HPDE6-E6E7 (cell line): Measurements from ENCODE around the gene FAM163B.
"Not testable (repeated sequence)": the region's sequence is repeated elsewhere in the genome, so short reads cannot be mapped to it uniquely, and the experiment has no call there.

Experiments used
- DNase-seq: peaks from one replicate; pipeline ENCODE4 v3.0.0; 2011; ENCODE audit warnings: missing footprints; ENCODE audit errors: extremely low spot score

The FAM163B gene

DNA sequence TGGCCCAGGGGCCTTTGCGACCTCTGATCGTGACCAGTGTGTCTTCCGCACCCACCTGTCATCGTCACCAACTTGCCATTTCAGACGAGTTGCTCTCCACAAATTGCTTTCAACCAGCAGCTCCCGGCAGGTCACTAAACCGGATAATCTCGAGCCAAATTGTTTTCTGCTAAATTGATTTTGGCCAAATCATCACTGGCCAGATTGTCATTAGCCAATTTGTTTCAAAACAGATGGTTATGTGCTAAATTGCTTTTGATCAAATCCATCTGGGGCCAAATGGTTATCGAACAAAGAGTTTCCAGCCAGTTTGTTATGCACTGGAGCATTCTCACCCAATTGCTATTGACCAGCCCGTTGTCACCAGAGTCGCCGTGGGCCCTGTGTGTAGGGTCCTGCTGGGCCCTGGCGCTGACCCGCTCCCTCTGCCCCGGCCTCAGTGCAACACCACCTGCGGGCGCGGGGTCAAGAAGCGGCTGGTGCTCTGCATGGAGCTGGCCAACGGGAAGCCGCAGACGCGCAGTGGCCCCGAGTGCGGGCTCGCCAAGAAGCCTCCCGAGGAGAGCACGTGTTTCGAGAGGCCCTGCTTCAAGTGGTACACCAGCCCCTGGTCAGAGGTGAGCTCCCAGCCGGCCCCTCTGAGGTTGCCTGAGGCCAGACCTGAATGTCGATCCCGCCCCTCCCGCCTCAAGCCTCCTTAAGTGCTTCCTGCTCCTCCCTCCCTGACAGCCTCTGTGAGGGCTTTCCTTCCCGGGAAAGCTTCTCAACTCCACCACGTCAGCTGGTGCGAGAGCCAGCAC, 39.1 kb downstream of the FAM163B start:
- DNase-seq, result no peak

DNA sequence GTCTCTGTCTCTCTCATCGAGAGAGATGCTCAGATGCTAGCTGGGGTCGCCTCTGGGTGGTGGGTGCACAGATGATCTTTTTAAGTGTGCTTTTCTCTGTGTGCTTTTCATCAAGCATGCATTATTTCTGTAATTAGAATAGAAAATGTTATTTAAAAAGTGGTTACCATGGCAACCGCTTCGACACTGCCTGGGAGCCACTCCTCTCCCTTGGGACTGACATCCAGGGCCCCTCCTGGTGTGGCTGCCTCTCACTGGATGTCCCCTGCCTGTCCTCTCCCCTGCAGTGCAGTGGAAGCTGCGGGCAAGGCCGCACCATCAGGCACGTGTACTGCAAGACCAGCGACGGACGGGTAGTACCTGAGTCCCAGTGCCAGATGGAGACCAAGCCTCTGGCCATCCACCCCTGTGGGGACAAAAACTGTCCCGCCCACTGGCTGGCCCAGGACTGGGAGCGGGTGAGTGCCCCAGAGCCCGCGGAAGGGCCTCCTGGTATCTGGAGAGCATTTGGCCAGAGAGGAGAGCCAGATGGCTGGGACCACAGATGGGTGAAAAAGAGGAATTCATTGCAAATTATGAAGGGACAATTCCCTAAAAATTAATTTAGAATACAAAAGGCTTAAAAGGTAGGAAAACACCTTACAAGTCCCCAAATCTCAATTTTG, 39.9 kb downstream of the FAM163B start:
- no peak for DNase-seq

DNA sequence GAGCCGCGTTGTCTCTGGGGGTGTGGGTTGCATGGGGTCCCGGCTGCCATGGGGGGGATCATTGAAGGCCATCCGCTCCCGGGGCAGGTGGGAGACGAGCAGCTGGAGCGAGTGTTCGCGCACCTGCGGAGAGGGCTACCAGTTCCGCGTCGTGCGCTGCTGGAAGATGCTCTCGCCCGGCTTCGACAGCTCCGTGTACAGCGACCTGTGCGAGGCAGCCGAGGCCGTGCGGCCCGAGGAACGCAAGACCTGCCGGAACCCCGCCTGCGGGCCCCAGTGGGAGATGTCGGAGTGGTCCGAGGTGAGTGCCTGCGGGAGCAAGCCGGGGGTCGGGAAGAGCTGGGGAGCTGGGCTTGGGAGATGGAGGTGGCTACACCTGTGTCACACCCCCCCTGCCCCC, 41.0 kb downstream of the FAM163B start:
- no peak for DNase-seq

DNA sequence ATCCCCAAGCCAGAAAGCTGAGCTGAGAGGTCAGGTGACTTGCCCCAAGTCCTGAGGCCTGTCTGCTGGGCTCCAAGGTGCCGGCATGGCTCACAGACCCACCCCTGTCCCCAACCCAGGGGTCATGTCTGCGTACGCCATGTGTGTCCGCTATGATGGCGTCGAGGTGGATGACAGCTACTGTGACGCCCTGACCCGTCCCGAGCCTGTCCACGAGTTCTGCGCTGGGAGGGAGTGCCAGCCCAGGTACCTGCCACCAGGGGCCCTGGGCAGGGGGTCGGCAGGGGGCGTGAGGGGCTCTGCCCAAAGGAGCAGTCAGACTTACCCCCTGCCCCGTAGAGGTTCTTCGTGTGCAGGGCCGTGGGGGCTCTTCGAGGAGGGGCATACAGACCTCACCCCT, 42.4 kb downstream of the FAM163B start:
- DNase-seq, result no peak

DNA sequence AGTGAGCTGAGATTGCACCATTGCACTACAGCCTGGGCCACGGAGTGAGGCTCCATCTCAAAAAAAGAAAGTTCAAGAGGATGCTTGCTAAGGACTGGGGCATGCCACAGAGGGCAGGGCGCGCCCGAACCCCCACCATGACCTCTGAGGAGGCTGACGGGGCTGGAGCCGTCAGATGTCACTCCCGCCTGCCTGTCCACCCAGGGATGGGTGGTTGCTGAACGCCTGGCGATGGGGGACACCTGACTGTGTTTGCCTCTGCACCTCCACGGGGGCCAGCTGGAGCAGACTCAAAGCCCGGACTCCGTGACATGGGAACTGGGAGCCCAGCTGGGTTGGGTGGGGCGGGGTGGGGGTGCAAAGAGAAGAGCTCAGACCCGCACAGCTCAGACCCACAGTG, 42.8 kb downstream of the FAM163B start:
- DNase-seq, result no peak

DNA sequence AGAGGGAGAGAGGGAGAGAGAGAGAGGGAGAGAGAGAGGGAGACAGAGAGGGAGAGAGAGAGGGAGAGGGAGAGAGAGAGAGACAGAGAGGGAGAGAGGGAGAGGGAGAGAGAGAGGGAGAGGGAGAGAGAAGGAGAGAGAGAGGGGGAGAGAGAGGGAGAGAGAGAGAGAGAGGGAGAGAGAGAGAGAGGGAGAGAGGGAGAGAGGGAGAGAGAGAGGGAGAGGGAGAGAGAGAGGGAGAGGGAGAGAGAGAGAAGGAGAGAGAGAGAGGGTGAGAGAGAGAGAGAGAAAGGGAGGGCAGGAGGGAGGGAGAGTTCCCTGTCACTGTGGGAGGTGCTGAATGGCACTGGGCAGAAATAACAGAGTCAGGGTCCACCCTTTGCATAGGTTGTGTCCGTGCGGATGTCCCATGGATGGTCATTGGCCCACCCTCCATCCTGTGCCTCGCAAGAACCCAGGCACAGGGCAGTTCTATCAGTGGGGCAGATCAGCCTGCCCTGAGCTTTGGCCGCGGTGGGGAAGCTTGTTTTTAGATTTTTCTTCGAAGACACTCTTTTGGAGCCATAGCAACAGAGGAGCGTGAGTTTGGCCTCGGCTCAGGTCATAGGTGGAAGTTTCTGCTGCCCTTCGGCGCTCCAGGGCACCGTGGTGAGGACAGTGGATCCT, 44.6 kb downstream of the FAM163B start:
- DNase-seq, result no peak

DNA sequence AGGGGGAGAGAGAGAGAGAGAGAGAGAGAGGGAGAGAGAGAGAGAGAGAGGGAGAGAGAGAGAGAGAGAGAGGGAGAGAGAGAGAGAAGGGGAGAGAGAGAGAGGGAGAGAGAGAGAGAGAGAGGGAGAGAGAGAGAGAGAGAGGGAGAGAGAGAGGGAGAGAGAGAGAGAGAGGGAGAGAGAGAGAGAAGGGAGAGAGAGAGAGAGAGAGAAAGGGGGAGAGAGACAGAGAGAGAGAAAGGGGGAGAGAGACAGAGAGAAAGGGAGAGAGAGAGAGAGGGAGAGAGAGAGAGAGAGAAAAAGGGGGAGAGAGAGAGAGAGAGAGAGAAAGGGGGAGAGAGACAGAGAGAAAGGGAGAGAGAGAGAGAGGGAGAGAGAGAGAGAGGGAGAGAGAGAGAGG, 45.4 kb downstream of the FAM163B start:
- DNase-seq, result not testable (repeated sequence)

DNA sequence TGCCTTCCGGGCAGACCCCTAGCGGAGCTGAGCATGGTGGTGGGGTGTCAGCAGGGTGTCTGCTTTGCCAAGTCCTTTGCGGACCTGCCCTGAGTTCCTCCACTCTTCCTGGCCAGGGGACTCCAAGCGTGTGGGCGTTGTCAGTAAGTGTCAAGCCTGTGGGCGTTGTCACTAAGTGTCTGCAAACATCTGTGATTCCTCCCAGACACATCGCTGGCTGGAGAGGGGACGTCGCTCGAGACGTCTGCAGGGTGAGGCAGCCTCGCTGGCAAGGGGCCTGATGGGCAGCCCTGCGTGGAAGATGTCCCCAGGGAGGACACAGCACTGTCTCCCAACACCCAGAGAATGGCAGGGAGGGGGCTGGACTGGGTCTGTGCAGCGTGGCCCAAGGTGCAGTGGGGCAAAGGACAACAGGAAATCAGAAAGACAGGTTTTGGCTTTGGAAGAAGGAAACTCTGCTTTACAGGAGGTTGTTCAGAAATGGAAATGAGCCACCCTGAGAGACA, 45.8 kb downstream of the FAM163B start:
- DNase-seq, result no peak

DNA sequence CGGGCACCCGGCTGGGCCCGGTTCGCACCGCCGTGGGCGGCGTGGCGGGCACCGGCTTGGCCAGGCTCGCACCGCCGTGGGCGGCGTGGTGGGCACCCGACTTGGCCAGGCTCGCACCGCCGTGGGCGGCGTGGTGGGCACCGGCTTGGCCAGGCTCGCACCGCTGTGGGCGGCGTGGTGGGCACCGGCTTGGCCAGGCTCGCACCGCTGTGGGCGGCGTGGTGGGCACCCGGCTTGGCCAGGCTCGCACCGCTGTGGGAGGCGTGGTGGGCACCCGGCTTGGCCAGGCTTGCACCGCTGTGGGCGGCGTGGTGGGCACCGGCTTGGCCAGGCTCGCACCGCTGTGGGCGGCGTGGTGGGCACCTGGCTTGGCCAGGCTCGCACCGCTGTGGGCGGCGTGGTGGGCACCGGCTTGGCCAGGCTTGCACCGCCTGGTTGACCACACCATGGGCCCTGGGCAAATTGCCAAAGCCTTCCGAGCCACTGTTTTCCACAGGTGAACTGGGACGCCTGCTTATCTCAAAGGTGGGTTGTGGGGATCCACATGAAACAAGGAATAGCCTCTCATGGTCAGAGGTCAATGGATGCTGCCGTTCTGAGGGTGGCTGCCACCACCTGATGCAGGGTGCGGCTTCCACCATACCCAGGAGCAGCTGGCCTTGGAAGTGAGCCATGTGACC, 46.4 kb downstream of the FAM163B start:
- no peak for DNase-seq

DNA sequence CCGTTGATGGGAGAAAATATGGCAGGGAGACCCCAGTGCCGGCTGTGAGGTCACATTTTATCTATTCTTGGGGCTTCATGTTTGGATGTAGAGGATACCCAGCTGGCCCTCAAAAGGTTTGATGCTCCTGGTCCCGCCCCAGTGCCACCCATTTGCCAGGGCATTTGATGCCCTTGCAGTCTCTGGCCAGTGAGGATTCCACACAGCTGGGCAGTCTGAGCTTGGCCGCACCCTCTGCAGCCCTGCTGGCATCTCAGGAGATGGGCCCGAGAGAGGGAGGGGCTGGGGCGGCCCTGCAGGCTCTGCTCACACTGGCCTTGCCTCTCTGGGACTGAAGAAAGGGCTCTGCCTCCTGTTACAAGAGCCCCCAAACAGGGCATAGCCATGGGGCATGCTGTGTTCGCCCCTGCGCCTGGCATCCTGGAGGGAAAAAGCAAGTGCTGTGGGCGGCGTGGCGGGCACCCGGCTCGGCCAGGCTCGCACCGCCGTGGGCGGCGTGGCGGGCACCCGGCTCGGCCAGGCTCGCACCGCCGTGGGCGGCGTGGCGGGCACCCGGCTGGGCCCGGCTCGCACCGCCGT, 47.1 kb downstream of the FAM163B start:
- DNase-seq, result no peak

DNA sequence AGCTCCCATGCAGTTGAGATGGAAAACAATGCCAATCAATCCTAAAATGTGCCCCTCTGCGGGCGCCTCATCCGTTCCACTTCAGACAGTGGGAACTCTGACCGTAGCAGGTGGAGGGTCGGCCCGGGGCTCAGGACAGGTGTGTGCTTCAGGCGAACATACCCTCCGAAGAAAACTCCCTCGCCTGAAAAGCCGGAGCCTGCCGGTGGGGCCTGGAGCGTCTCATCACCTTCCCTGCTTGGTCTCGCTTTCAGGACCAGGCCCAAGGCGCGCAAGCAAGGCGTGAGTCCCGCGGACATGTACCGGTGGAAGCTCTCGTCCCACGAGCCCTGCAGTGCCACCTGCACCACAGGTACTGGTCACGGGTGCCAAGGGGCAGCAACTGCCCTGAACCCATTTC, 48.2 kb downstream of the FAM163B start:
- DNase-seq, result no peak

DNA sequence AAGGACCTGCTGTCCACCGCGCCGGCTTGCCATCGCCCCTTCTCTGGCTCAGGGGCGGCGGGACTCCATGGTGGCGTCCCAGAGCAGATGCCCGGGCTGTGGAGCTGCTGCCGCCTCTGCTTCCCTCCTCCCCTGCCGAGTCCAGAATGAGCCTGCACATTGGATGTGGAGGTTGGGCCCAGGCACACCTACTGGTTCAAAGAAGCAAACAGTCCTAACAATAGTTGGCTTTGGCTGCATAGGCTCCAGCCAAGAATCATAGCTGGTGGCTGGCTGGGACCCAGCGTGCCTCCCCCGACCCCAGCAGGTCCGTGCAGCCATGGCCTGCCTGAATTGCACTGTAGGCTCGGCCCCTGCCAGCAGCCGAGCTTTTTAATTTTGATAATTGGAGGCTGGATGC, 48.9 kb downstream of the FAM163B start:
- DNase-seq, result no peak

DNA sequence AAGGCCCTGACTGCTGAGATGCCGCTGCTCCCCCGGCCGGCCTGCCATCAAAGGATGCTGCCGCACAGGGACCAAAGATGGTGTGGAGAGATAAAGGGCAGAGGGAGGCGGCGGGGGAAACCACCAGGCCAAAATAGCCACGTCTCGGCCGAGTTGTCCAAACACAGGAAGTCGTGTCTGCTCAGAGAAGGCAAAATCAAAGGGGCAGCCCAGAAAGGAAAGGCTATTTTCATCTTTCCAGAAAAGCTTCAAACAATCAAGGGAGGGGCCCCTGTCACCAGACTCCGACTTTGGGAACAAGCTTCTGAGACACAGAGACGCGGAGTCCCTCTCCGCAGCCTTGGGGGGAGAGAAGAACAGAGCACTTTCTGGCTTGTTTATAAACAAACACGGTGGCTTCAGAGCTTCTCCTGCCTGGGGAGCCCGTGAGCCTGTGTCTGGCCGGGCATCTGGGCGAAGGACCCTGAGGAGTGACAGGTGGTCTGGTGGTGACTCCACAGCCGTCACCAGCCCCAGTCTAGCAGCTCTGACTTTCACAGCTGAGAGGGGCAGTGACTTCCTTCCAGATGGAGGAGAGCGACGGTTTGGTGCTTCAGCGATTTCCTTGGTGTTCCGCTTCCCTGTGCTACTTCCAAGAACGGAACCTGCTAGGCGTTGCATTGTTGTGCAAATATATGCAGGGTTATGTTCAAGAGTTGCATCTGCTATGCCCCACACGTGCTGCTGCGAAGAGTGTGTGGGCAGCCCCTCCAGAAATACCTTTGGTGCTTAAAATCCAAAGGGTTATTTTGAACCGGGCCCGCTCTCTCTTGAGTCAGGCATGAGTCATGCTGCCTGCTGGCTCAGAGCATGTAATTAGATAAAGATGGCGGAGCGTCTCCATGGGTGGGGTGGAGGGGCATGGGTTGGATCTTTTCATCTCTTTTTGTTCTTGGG, 50.7 kb downstream of the FAM163B start:
- DNase-seq, result peak; percentile 63

DNA sequence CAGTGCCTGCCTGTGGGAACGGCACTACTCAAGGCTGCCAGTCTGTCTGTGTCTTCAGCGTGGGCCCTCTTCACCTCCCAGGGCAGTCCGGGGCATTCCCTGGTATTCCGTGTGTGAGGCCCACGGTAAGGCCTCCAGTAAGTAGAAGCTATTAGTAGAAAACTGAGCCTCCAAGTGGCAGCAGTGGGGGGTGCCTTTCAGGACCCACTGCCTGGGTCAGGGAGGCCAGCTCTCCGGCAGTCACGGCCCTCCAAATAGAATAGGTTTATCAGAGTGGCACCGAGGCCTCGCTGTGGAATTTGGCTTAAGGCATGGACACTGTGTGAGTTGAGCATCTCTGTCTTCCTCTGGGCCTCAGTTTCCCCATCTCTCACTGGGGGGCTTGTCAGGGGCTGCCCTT, 51.6 kb downstream of the FAM163B start:
- DNase-seq, result no peak

DNA sequence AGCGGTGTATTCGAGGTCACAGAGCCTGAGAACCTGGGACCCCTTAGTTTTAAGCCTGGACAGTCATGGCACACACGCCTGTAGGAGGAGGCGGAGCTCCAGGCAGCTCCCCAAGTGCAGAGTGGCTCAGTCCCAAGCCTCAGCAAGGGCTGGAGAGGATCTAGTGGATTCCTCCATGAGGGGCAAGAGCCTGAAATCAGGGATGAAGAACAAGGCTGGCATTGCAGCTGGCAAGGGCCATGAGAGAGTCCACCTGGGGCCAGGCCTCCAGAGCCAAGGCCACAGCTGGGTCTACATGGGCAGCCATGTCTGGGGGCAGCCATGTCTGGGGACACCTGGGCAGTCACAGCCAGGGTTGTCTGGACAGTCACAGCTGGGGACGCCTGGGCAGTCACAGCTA, 52.8 kb downstream of the FAM163B start:
- DNase-seq, result no peak

DNA sequence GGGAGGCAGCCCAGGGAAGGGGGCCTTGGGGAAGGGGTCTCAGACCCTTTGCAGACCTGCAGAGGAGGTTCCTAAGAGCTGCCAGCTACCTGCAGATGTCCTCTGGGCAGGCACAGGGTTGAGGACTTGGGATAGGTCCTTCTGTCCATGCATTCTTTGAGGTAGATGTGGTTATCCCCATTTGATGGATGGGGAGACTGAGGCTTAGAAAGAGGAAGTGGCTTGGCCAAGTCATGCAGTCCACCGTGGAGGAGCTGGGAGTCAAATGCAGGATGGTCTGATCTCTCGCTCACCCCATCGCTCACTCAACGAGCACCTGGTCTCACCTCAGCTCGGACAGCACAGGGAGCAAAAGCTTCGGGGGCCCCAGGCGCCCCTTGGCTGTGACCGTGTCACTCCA, 54.5 kb downstream of the FAM163B start:
- DNase-seq, result no peak

DNA sequence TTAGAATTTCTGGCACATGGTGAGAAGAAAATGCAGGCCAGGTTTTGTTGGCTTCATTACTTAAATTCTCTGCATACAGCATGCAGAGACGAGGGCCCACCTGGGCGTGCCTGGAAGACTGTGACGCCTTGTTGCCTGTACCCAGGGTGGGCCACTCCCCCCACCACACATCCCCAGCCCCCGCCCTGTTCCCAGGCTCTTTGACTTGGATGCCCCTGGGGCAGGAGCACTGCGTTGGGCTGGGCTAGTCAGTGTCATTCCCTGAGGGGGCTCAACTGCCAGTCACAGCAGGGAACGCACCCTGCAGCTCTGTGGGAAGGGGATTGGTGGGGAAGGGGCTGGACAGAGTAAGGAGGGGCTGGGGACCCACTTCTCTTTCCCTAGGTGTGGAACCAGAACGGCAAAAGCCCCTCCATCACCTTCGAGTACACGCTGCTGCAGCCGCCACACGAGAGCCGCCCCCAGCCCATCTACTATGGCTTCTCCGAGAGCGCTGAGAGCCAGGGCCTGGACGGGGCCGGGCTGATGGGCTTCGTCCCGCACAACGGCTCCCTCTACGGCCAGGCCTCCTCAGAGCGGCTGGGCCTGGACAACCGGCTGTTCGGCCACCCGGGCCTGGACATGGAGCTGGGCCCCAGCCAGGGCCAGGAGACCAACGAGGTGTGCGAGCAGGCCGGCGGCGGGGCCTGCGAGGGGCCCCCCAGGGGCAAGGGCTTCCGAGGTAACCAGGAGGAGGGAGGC, 55.0 kb downstream of the FAM163B start:
- DNase-seq, result no peak

DNA sequence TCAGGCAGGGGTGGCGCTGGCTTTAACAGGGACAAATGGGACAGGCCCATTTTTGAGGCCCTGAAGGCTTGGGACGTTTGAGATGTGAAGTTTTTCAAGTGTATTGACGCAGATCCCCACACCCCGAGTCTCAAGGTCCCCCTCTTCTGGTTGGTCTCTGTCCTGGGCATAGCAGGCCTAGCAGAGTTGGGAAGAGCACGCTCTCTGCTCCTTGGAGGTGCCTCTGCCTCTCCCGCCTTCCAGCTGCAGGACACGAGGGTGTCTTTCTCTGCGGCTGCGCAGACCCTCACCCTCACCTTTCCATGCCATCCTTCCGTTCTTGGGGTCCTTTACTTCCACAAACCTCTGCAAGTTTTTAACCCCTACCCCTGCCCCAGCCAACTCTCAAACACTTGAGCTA, 56.1 kb downstream of the FAM163B start:
- no peak for DNase-seq

DNA sequence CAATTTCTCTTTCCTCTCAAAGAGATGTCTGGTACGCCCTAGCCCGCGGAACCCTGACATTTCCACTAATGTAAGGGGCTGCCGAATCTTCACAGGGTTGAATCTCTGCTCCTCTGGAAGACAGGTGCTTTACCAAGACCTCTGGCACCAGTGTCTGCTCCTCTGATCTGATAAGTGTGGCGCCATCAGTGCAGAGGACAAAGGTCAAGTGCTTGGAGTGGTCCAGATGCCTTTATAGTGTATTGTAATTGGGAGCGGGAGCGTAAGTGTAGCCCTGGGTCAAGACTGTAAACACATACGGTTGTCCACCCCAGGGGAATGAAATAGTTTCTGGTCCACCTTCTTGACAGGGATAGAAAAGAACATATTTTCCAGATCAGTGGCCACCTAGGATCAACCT, 57.0 kb downstream of the FAM163B start:
- DNase-seq, result no peak

DNA sequence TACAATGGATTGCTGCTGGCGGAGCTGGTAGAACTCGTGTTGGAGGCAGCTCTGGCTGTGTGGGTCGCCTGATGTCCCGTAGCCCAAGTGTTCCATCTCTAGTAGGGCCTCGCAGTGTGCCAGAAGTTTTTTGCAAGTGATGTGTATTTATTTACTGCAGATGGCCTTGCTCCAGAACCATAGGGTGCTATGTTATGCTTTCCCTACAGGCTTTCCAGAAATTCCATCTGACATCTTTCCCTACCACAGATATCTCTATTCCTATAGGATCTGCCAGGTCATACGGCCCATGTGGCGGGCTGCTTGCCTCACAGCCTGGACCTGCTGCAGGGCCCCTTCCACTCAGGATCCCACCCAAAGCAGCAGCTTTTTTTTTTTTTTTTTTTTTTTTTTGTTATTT, 57.7 kb downstream of the FAM163B start:
- DNase-seq, result no peak
